SK-N-MC (cell line): ENCODE measurements around the gene MADD.

ENCODE experiments used
- DNase-seq: peaks from one replicate; pipeline ENCODE4 v3.0.0-alpha.2; 2011; ENCODE audit warnings: low read depth, low spot score
- H3K27ac ChIP-seq: fragments of 200-600 bp; sonication (generic); 2 replicates; pipeline ENCODE4 v1.5.1; 2016; ENCODE audit warnings: mixed run types
- H3K36me3 ChIP-seq: fragments of 200-600 bp; sonication (generic); 2 replicates; pipeline ENCODE4 v1.6.1; 2017; ENCODE audit warnings: antibody characterized with exemption, low read length, mixed read lengths; ENCODE audit not compliant: insufficient read depth
- H3K4me3 ChIP-seq: fragments of 200-600 bp; sonication (generic); 2 replicates; pipeline ENCODE4 v1.5.1; 2016
- H3K9ac ChIP-seq: fragments of 200-600 bp; sonication (generic); 2 replicates; pipeline ENCODE4 v1.8.0; 2017; ENCODE audit warnings: mixed run types, mixed read lengths; ENCODE audit not compliant: insufficient read length
- H3K9me3 ChIP-seq: fragments of 200-600 bp; sonication (generic); 2 replicates; pipeline ENCODE4 v1.6.1; 2017; ENCODE audit warnings: low read depth, mild to moderate bottlenecking, antibody characterized with exemption, low read length, moderate library complexity, mixed read lengths
- EZH2 ChIP-seq: fragments of 200-600 bp; sonication (generic); IDR thresholded peaks from one replicate; pipeline ENCODE4 v1.6.1; 2017; ENCODE audit warnings: antibody characterized with exemption
- FOXP2 ChIP-seq: optimal IDR thresholded peaks from 2 replicates; pipeline ENCODE3; 2011; ENCODE audit warnings: mild to moderate bottlenecking, moderate library complexity; ENCODE audit not compliant: insufficient read depth; ENCODE audit errors: extremely low read length, control extremely low read depth
- POLR2AphosphoS5 ChIP-seq: IDR thresholded peaks from 2 replicates; pipeline ENCODE4 v1.6.1; 2012; ENCODE audit warnings: mild to moderate bottlenecking, low read depth, low read length, borderline replicate concordance

MADD gene

GRCh38 chr11:47338396-47339241, 68.7 kb downstream of the MADD start:
- Histone ChIP-seq H3K4me3 (no peak overlapping the region), H3K36me3 (no peaks in the 10 kb centered on the region), H3K9me3 (no peaks in the 10 kb centered on the region), H3K27ac (no peak overlapping the region), H3K9ac (no peak overlapping the region)
- TF ChIP-seq FOXP2 (no peak), EZH2 (no peak), POLR2AphosphoS5 (no peak)
- DNase-seq, result no peak

GRCh38 chr11:47340010-47340409, 70.1 kb downstream of the MADD start:
- no peak overlapping the region for H3K9ac ChIP-seq
- H3K27ac ChIP-seq, result no peak overlapping the region
- DNase-seq, result no peak
- H3K4me3 ChIP-seq, result no peak overlapping the region
- no peaks in the 10 kb centered on the region for H3K36me3 ChIP-seq
- no peaks in the 10 kb centered on the region for H3K9me3 ChIP-seq
- TF ChIP-seq POLR2AphosphoS5 (no peak), EZH2 (no peak), FOXP2 (no peak)

GRCh38 chr11:47340980-47341775, 71.2 kb downstream of the MADD start:
- Histone ChIP-seq H3K4me3 (no peak overlapping the region), H3K36me3 (no peaks in the 10 kb centered on the region), H3K9me3 (no peaks in the 10 kb centered on the region), H3K27ac (no peak overlapping the region), H3K9ac (no peak overlapping the region)
- no peak for DNase-seq
- no peak for TF ChIP-seq EZH2
- TF ChIP-seq FOXP2, result no peak
- no peak for TF ChIP-seq POLR2AphosphoS5

GRCh38 chr11:47342036-47342803, 72.3 kb downstream of the MADD start:
- no peak overlapping the region for H3K9ac ChIP-seq
- DNase-seq, result no peak
- TF ChIP-seq EZH2 (no peak), POLR2AphosphoS5 (no peak), FOXP2 (no peak)
- no peaks in the 10 kb centered on the region for H3K36me3 ChIP-seq
- H3K4me3 ChIP-seq, result no peak overlapping the region
- H3K9me3 ChIP-seq, result no peaks in the 10 kb centered on the region
- no peak overlapping the region for H3K27ac ChIP-seq

GRCh38 chr11:47342854-47343253, 72.9 kb downstream of the MADD start:
- H3K9ac ChIP-seq, result no peak overlapping the region
- no peak overlapping the region for H3K27ac ChIP-seq

GRCh38 chr11:47345890-47346563, 76.1 kb downstream of the MADD start:
- Histone ChIP-seq H3K4me3 (no peak overlapping the region), H3K9ac (no peak overlapping the region), H3K36me3 (no peaks in the 10 kb centered on the region), H3K27ac (no peak overlapping the region), H3K9me3 (no peaks in the 10 kb centered on the region)
- TF ChIP-seq EZH2 (no peak), POLR2AphosphoS5 (no peak), FOXP2 (no peak)
- no peak for DNase-seq

More at GRCh38 chr11:47342854-47343253, 72.9 kb downstream of the MADD start:
- Histone ChIP-seq H3K36me3 (no peaks in the 10 kb centered on the region), H3K4me3 (no peak overlapping the region), H3K9me3 (no peaks in the 10 kb centered on the region)
- TF ChIP-seq EZH2 (no peak), POLR2AphosphoS5 (no peak), FOXP2 (no peak)
- DNase-seq, result no peak

- Histone ChIP-seq H3K27ac (no peak overlapping the region), H3K9ac (no peak overlapping the region), H3K9me3 (no peaks in the 10 kb centered on the region), H3K36me3 (no peaks in the 10 kb centered on the region), H3K4me3 (no peak overlapping the region)
- TF ChIP-seq POLR2AphosphoS5 (no peak), EZH2 (no peak), FOXP2 (no peak)
- DNase-seq, result no peak
Measured at GRCh38 chr11:47347137-47347536, 77.2 kb downstream of the MADD start.
